ENCODE measurements around the gene L2HGDH. TPM values are rescaled to one million over a fixed set of nuclear protein-coding genes. Genes with fewer than 3 reads are reported as not detected.
A peak's percentile ranks its signal among the peaks of the same experiment; 100 is the strongest.

L2HGDH gene
- total and polyA plus RNA-seq, 2 experiments from 2014 or later = 5.8 to 9.7 TPM

DNA sequence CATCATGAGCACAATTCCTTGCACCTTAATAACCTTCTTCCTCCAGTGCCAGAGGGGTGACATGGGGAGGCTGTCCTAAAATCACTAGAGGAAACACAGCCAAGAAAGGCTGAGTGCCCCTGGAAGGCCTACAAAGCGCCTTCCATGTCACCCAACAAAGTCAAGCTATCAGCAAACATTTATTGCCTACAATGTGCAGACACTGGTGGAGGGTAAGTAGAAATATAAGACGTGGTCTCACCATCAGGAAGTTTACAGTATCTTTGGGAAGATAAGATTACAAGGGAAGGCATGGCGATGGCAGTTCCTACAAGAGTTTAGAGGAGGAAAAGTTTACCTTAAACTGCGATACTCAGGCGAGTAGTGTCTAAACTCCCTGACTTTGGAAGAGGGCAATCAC lies 28.0 kb upstream of the L2HGDH start:
- no peak overlapping the region for H3K4me3 ChIP-seq
- H3K9me3 ChIP-seq (ENCODE audit: low read depth) = no peaks in the 10 kb centered on the region
- TF ChIP-seq EZH2phosphoT487 (IDR thresholded peaks at IDR 0.05; ENCODE audit: low read depth, severe bottlenecking, unreplicated experiment) (no peak), EZH2 (IDR thresholded peaks at IDR 0.05; ENCODE audit: borderline replicate concordance) (no peak)
- TF ChIP-seq, protein P1, sequence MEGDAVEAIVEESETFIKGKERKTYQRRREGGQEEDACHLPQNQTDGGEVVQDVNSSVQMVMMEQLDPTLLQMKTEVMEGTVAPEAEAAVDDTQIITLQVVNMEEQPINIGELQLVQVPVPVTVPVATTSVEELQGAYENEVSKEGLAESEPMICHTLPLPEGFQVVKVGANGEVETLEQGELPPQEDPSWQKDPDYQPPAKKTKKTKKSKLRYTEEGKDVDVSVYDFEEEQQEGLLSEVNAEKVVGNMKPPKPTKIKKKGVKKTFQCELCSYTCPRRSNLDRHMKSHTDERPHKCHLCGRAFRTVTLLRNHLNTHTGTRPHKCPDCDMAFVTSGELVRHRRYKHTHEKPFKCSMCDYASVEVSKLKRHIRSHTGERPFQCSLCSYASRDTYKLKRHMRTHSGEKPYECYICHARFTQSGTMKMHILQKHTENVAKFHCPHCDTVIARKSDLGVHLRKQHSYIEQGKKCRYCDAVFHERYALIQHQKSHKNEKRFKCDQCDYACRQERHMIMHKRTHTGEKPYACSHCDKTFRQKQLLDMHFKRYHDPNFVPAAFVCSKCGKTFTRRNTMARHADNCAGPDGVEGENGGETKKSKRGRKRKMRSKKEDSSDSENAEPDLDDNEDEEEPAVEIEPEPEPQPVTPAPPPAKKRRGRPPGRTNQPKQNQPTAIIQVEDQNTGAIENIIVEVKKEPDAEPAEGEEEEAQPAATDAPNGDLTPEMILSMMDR (IDR thresholded peaks at IDR 0.05; ENCODE audit: poor library complexity) = no peak
- H3K27ac ChIP-seq = peak overlapping the region; percentile 67
- H2AFZ ChIP-seq = no peak overlapping the region
- H3K4me2 ChIP-seq = peak overlapping the region; percentile 43
- H3K4me1 ChIP-seq (ENCODE audit: insufficient read depth) = peaks cover 47% of the 10 kb centered on the region
- H3K79me2 ChIP-seq = no peaks in the 10 kb centered on the region
- 35% methylated on average over 5 of the region's 5 CpGs for WGBS (ENCODE audit: low lambda C conversion rate, missing lambda C conversion rate)
- no peaks in the 10 kb centered on the region for H3K9me2 ChIP-seq (replicated peaks; ENCODE audit: insufficient read depth)
- H4K20me1 ChIP-seq (ENCODE audit: insufficient read depth, poor library complexity, severe bottlenecking) = no peaks in the 10 kb centered on the region
- no peaks in the 10 kb centered on the region for H3K36me3 ChIP-seq (replicated peaks; ENCODE audit: insufficient read depth, low read depth)
- no peak for DNase-seq (ENCODE audit: low spot score)
- no peaks in the 10 kb centered on the region for H3K27me3 ChIP-seq

GRCh38 chr14:50339178-50339804 lies 27.3 kb upstream of the L2HGDH start:
- TF ChIP-seq EZH2 (IDR thresholded peaks at IDR 0.05; ENCODE audit: borderline replicate concordance) (no peak), EZH2phosphoT487 (IDR thresholded peaks at IDR 0.05; ENCODE audit: low read depth, severe bottlenecking, unreplicated experiment) (no peak)
- TF ChIP-seq, protein P1 (IDR thresholded peaks at IDR 0.05; ENCODE audit: poor library complexity) = no peak
- Histone ChIP-seq H3K27ac (peak overlapping the region; percentile 67), H3K4me2 (peak overlapping the region; percentile 32), H3K4me3 (no peak overlapping the region), H3K79me2 (no peaks in the 10 kb centered on the region), H4K20me1 (ENCODE audit: insufficient read depth, poor library complexity, severe bottlenecking) (no peaks in the 10 kb centered on the region), H3K9me3 (ENCODE audit: low read depth) (no peaks in the 10 kb centered on the region), H3K27me3 (no peaks in the 10 kb centered on the region), H3K9me2 (replicated peaks; ENCODE audit: insufficient read depth) (no peaks in the 10 kb centered on the region), H3K4me1 (ENCODE audit: insufficient read depth) (peaks cover 44% of the 10 kb centered on the region), H2AFZ (no peak overlapping the region), H3K36me3 (replicated peaks; ENCODE audit: insufficient read depth, low read depth) (no peaks in the 10 kb centered on the region)
- DNase-seq (ENCODE audit: low spot score) = no peak
- WGBS (ENCODE audit: low lambda C conversion rate, missing lambda C conversion rate) = 27% methylated on average over 2 of the region's 3 CpGs

GRCh38 chr14:50338587-50338986 lies 26.6 kb upstream of the L2HGDH start:
- Histone ChIP-seq H3K9me2 (replicated peaks; ENCODE audit: insufficient read depth) (no peaks in the 10 kb centered on the region), H3K36me3 (replicated peaks; ENCODE audit: insufficient read depth, low read depth) (no peaks in the 10 kb centered on the region), H3K9me3 (ENCODE audit: low read depth) (no peaks in the 10 kb centered on the region), H3K4me3 (no peak overlapping the region), H4K20me1 (ENCODE audit: insufficient read depth, poor library complexity, severe bottlenecking) (no peaks in the 10 kb centered on the region), H3K4me2 (peak overlapping the region; percentile 32), H3K4me1 (ENCODE audit: insufficient read depth) (peaks cover 44% of the 10 kb centered on the region), H3K27ac (no peak overlapping the region), H3K79me2 (no peaks in the 10 kb centered on the region), H2AFZ (no peak overlapping the region), H3K27me3 (no peaks in the 10 kb centered on the region)
- 59% methylated on average over 2 of the region's 2 CpGs for WGBS (ENCODE audit: low lambda C conversion rate, missing lambda C conversion rate)
- DNase-seq (ENCODE audit: low spot score) = no peak
- no peak for TF ChIP-seq EZH2phosphoT487 (IDR thresholded peaks at IDR 0.05; ENCODE audit: low read depth, severe bottlenecking, unreplicated experiment)
- TF ChIP-seq EZH2 (IDR thresholded peaks at IDR 0.05; ENCODE audit: borderline replicate concordance) = no peak
- TF ChIP-seq, protein P1 (IDR thresholded peaks at IDR 0.05; ENCODE audit: poor library complexity) = no peak

Data from hepatocyte (in vitro differentiated cells).